Urinary bladder (tissue), 4 donors: ENCODE results near the gene UBE2QL1. TPM values are rescaled to one million over a fixed set of nuclear protein-coding genes. Genes with fewer than 3 reads are reported as not detected.

Experiments used
- DNase-seq: peaks from one replicate; pipeline ENCODE4 v3.0.0-alpha.2; 2015; ENCODE audit errors: extremely low spot score
- H3K27ac ChIP-seq: one replicate; pipeline ENCODE4 v1.5.1; 2013; ENCODE audit warnings: low read depth, mild to moderate bottlenecking, moderate library complexity
- H3K36me3 ChIP-seq: one replicate; pipeline ENCODE4 v1.6.1; 2013; ENCODE audit warnings: mild to moderate bottlenecking, moderate library complexity; ENCODE audit not compliant: insufficient read depth
- H3K4me1 ChIP-seq: one replicate; pipeline ENCODE4 v1.6.1; 2013; ENCODE audit warnings: mild to moderate bottlenecking, moderate library complexity; ENCODE audit not compliant: insufficient read depth
- H3K4me3 ChIP-seq: one replicate; pipeline ENCODE4 v1.5.1; 2013; ENCODE audit warnings: low read depth, low read length
- WGBS: extraction: QIAGEN DNeasy Blood & Tissue Kit; methylation state at CpG from one replicate; pipeline ENCODE4 v1.1.7; 2013; 5-methylcytosine and 5-hydroxymethylcytosine counted together
- polyA plus RNA-seq: library from polyadenylated mRNA; stranded (reverse); fragments of 200-250 nt; gene quantifications from one replicate; pipeline ENCODE4 v1.2.3, GENCODE V29; 2013
- total RNA-seq: library from RNA; depleted of rRNA; stranded (reverse); fragments of >200 nt; gene quantifications from one replicate; pipeline ENCODE4 v1.2.3, GENCODE V29; 2014
- donor health status: healthy with polysubstance abuse.
- donor health status: healthy.

The UBE2QL1 gene
- total and polyA plus RNA-seq, 2 donors: 0.46 to 0.48 TPM

DNA sequence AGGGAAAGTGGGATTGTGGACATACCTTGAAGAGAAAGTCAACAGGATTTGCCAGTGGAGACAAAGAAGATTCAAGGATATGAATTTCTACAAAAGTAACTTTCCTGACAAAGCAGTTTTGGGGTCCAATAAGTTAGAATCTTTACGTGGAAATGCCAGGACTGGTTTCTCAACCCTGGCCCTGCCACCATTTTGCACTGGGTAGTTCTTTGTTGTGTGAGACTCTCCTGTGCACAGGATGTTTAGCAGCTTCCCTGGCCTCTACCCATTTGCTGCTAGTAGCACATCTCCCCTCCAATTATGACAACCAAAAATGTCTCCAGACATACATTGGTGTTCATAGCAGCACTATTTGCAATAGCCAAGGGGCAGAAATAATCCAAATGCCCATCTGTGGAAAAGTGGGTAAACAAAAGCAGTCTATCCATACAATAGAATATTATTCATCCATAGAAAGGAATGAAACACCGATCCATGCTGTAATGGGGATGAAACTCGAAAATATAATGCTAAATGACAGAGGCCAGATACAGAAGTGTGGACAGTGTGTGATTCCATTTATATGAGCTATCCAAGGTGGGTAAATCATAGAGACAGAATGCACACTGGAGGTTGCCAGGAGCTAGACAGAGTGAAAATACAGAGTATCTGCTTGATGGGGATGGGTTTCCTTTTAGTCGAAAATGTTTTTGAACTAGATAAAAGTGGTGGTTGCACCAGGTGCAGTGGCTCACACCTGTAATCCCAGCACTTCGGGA, 92.8 kb downstream of the UBE2QL1 start:
- WGBS: 72% methylated on average over 5 of the region's 5 CpGs
- Histone ChIP-seq H3K4me3 (no peak overlapping the region), H3K4me1 (no peaks in the 10 kb centered on the region), H3K36me3 (no peaks in the 10 kb centered on the region), H3K27ac (no peak overlapping the region)
- no peak for DNase-seq

DNA sequence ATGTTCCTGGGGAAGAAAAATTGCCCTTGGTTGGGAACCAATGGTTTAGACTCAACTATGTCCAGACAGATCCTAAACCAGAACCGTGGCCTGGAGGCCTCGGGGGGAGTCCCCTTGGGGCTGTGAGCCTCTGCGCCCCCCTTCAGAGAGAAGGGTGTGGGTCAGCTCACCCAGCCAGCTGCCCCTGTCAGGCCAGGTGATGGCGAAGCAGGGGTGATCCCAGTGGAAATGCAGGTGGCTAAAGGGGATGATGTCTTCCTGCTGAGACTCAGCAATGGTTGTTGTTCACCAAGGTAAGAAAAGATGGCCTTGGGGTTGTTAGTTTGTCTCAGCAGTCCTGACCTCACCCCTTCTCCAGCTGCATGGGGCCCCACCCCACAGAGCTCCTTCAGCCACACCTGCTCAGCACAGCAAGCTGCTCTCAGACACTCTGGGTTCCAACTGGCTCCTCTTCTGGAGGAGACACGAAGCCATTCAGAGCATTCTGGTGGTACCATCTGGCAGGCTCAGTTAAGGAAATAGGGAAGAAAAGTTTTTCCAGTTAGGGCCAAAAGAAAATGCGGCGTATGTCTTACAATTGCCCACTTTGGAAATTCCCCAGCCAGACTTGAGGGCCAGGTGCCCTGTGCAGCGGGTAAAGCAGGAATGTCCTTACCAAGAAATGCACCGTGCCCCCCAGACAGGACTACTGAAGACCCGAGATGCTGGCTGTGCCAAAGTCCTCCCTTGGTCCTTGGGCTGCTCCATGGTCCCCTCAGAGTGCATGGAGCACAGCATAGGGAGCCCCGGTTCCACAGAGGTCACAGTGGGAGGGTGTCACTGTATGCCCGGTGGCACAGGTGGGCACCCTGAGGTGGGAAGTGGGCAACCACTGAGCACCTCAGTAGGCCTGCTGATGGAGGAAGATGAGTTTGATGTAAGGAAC, 94.0 kb downstream of the UBE2QL1 start:
- Histone ChIP-seq H3K36me3 (no peaks in the 10 kb centered on the region), H3K4me3 (no peak overlapping the region), H3K27ac (no peak overlapping the region), H3K4me1 (no peaks in the 10 kb centered on the region)
- no peak for DNase-seq
- WGBS: 94% methylated on average over 12 of the region's 12 CpGs

DNA sequence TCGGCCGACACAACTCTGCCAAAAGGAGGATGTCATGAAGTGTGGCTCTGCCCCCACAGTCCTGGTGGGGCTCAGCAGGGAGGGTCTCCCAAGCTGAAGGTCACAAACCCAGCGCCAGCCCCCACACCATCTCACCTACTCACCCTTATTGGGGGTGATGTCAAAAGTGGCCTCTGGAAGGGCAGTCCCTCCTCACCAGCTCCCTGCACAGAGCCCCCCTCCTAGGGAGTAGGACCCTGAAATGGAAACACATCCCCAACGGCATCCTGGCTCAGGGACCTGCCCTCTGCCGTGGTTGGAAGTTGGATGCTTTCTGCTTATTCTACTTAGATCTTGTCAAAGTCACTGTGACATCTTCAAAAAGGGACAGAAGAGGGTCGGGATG, 94.7 kb downstream of the UBE2QL1 start:
- DNase-seq: no peak
- Histone ChIP-seq H3K4me1 (no peaks in the 10 kb centered on the region), H3K4me3 (no peak overlapping the region), H3K27ac (no peak overlapping the region), H3K36me3 (no peaks in the 10 kb centered on the region)
- WGBS: 86% methylated on average over 6 of the region's 6 CpGs

DNA sequence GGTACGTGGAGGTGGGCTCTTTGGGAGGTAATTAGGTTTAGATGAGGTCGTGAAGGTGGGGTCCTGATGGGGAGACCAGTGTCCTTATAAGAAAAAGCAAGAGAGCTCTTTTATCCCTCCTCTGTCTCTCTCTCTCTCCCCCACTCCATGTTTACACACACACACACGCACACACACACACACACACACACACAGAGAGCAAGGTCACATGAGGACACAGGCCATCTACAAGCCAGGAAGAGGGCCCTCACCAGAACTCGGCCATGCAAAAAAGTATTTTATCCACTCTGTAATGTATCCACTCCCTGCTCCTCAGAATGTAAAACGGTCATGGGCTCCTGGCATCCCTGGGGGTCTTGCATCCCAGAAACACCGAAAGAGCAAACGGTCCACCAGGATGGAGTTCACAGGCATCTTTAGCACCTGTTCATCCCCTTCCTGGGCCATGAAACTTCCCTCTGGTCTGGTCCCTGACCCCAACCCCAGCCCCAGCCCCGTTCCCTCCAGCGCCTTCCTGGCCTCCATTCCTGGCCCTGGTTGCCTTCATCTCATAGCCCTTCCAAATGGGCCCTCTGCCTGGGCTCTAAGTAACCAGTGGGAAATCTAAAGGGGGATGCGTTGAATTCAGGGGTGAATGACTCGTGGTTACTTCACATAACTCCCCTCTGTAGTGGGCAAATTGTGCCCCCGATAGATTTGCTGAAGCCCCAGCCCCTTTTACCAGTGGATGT, 95.3 kb downstream of the UBE2QL1 start:
- DNase-seq: no peak
- no peaks in the 10 kb centered on the region for H3K36me3 ChIP-seq
- no peak overlapping the region for H3K27ac ChIP-seq
- H3K4me3 ChIP-seq: no peak overlapping the region
- WGBS: 85% methylated on average over 12 of the region's 12 CpGs
- H3K4me1 ChIP-seq: no peaks in the 10 kb centered on the region

Other genes starting within 250 kb of the UBE2QL1 start
- gene MED10, start 70.3 kb upstream of the UBE2QL1 start, total RNA-seq: 15.1 TPM
- 44.7 TPM for gene MED10, start 70.3 kb upstream of the UBE2QL1 start, polyA plus RNA-seq
- gene NSUN2, start 184.2 kb downstream of the UBE2QL1 start, total RNA-seq: 42.8 TPM
- 36.6 TPM for gene NSUN2, start 184.2 kb downstream of the UBE2QL1 start, polyA plus RNA-seq
- gene SRD5A1, start 184.6 kb downstream of the UBE2QL1 start, total RNA-seq: 6.6 TPM
- 6.5 TPM for gene SRD5A1, start 184.6 kb downstream of the UBE2QL1 start, polyA plus RNA-seq